H1 (cell line): Measurements from ENCODE around the gene LRIT2. TPM values are rescaled to one million over a fixed set of nuclear protein-coding genes. Genes with fewer than 3 reads are reported as not detected.

Experiments
- CTCF ChIA-PET: fragments of 300-600 bp; sonication (Branson Sonifier 250); formaldehyde crosslinking; loops from one replicate; lab custom pipeline; 2021; ENCODE audit not compliant: partially characterized antibody; lab: Charles Lee
- POLR2A ChIA-PET: fragments of 300-600 bp; sonication (Branson Sonifier 250); formaldehyde crosslinking; loops from one replicate; lab custom pipeline; 2021; ENCODE audit warnings: inconsistent platforms; ENCODE audit not compliant: partially characterized antibody; lab: Charles Lee
- DNase-seq, 2 experiments: peaks; one replicate each; pipeline versions ENCODE4 v3.0.0 to v3.0.0-alpha.2; 2010 to 2022; ENCODE audit warnings: low spot score in 2 of 2, low read depth in 1 of 2, mixed read lengths in 1 of 2
- FAIRE-seq: peaks from 2 replicates; lab custom pipeline; 2011; peaks lifted over from hg19 to GRCh38; lab: Jason Lieb, UNC
- H2AFZ ChIP-seq: 2 replicates; pipeline ENCODE4 v1.8.1; 2012; ENCODE audit warnings: low read length, inconsistent platforms
- H2AK5ac ChIP-seq: 2 replicates; pipeline ENCODE4 v1.6.1; 2013; ENCODE audit warnings: low read depth, low read length
- H2BK120ac ChIP-seq: replicated peaks from 2 replicates; pipeline ENCODE3; 2013; ENCODE audit warnings: low read depth, low read length, inconsistent platforms
- H2BK12ac ChIP-seq: 2 replicates; pipeline ENCODE4 v1.6.1; 2013; ENCODE audit warnings: low read depth, low read length
- H2BK15ac ChIP-seq: 2 replicates; pipeline ENCODE4 v1.6.1; 2013; ENCODE audit warnings: low read length
- H2BK20ac ChIP-seq: 2 replicates; pipeline ENCODE4 v1.6.1; 2013; ENCODE audit warnings: low read length
- H2BK5ac ChIP-seq: 2 replicates; pipeline ENCODE4 v1.6.1; 2013; ENCODE audit warnings: low read depth, low read length
- H3K14ac ChIP-seq: 2 replicates; pipeline ENCODE4 v1.6.1; 2013; ENCODE audit warnings: inconsistent platforms; ENCODE audit not compliant: insufficient read length
- H3K18ac ChIP-seq: 2 replicates; pipeline ENCODE4 v1.6.1; 2013; ENCODE audit warnings: low read length; ENCODE audit errors: extremely low read depth
- H3K23ac ChIP-seq: 2 replicates; pipeline ENCODE4 v1.6.1; 2013; ENCODE audit warnings: inconsistent platforms; ENCODE audit not compliant: insufficient read length
- H3K23me2 ChIP-seq: 2 replicates; pipeline ENCODE4 v1.6.1; 2013; ENCODE audit warnings: low read depth, low read length
- H3K27ac ChIP-seq: 2 replicates; pipeline ENCODE4 v1.6.1; 2011; ENCODE audit warnings: low read depth, low read length, inconsistent platforms
- H3K27me3 ChIP-seq, 4 experiments: replicated peaks in 1 of 4; 1 replicate in 1 of 4; 2 replicates in 3 of 4; pipeline versions ENCODE4 v1.6.1 to v1.8.1; 2011 to 2013; ENCODE audit warnings: low read length in 3 of 4, mild to moderate bottlenecking in 3 of 4, inconsistent platforms in 2 of 4, mixed read lengths in 2 of 4, moderate library complexity in 1 of 4; ENCODE audit not compliant: control insufficient read depth in 3 of 4, insufficient read depth in 3 of 4; ENCODE audit errors: extremely low read depth in 1 of 4
- H3K36me3 ChIP-seq, 4 experiments: 2 replicates each; pipeline versions ENCODE4 v1.6.1 to v1.8.1; 2011 to 2013; ENCODE audit warnings: mild to moderate bottlenecking in 4 of 4, low read length in 3 of 4, moderate library complexity in 2 of 4, control low read depth in 1 of 4, inconsistent platforms in 1 of 4; ENCODE audit not compliant: insufficient read depth in 4 of 4, control insufficient read depth in 2 of 4
- H3K4ac ChIP-seq: replicated peaks from 2 replicates; pipeline ENCODE3; 2013; ENCODE audit warnings: low read length, low read depth, mixed read lengths, inconsistent platforms; ENCODE audit not compliant: insufficient read length
- H3K4me1 ChIP-seq, 4 experiments: replicated peaks in 1 of 4; 1 replicate in 1 of 4; 2 replicates in 3 of 4; pipeline versions ENCODE4 v1.6.1 to v1.8.1; 2011 to 2013; ENCODE audit warnings: low read length in 3 of 4, inconsistent platforms in 2 of 4, mixed read lengths in 1 of 4; ENCODE audit not compliant: insufficient read depth in 4 of 4, control insufficient read depth in 3 of 4
- H3K4me2 ChIP-seq, 2 experiments: 2 replicates each; pipeline versions ENCODE4 v1.6.1 to v1.8.1; 2011 to 2013; ENCODE audit warnings: low read depth in 2 of 2, low read length in 2 of 2, control low read depth in 1 of 2, inconsistent platforms in 1 of 2, mild to moderate bottlenecking in 1 of 2; ENCODE audit not compliant: insufficient read depth in 1 of 2
- H3K4me3 ChIP-seq, 4 experiments: fragments of 200-600, 300-600 bp in 1 of 4; sonication (generic), shearing (Covaris generic), sonication (Bioruptor Twin) in 1 of 4; 2 replicates each; pipeline versions ENCODE4 v1.5.1 to v1.8.1; 2011 to 2016; ENCODE audit warnings: low read length in 4 of 4, low read depth in 3 of 4, control low read depth in 2 of 4, inconsistent platforms in 2 of 4, mild to moderate bottlenecking in 2 of 4, mixed read lengths in 1 of 4, moderate library complexity in 1 of 4; ENCODE audit not compliant: insufficient read depth in 2 of 4; ENCODE audit errors: extremely low read depth in 1 of 4
- H3K56ac ChIP-seq: replicated peaks from 2 replicates; pipeline ENCODE3; 2013; ENCODE audit warnings: low read depth, mild to moderate bottlenecking, mixed read lengths, low read length, inconsistent platforms; ENCODE audit not compliant: insufficient read length
- H3K79me1 ChIP-seq: 2 replicates; pipeline ENCODE4 v1.6.1; 2013; ENCODE audit warnings: low read depth, low read length, control low read depth
- H3K79me2 ChIP-seq, 2 experiments: 2 replicates each; pipeline versions ENCODE4 v1.6.1 to v1.8.1; 2012 to 2013; ENCODE audit warnings: low read length in 2 of 2, mild to moderate bottlenecking in 2 of 2, inconsistent platforms in 1 of 2; ENCODE audit not compliant: insufficient read depth in 2 of 2, control insufficient read depth in 1 of 2
- H3K9ac ChIP-seq, 4 experiments: replicated peaks in 1 of 4; 1 replicate in 1 of 4; 2 replicates in 3 of 4; pipeline versions ENCODE4 v1.6.1 to v1.8.1; 2011 to 2013; ENCODE audit warnings: low read depth in 3 of 4, low read length in 3 of 4, control low read depth in 2 of 4, mild to moderate bottlenecking in 2 of 4, moderate library complexity in 2 of 4, inconsistent platforms in 1 of 4; ENCODE audit errors: extremely low read depth in 1 of 4
- H3K9me3 ChIP-seq, 2 experiments: 2 replicates each; pipeline versions ENCODE4 v1.6.1 to v1.8.1; 2012 to 2013; ENCODE audit warnings: mild to moderate bottlenecking in 2 of 2, moderate library complexity in 2 of 2, control low read depth in 1 of 2, inconsistent platforms in 1 of 2, low read depth in 1 of 2, low read length in 1 of 2, mixed read lengths in 1 of 2; ENCODE audit not compliant: insufficient read depth in 2 of 2
- H4K20me1 ChIP-seq, 2 experiments: replicated peaks in 1 of 2; 2 replicates each; pipeline versions ENCODE3 to v1.8.1; 2011 to 2013; ENCODE audit warnings: inconsistent platforms in 2 of 2, low read length in 2 of 2, mild to moderate bottlenecking in 1 of 2; ENCODE audit not compliant: insufficient read depth in 2 of 2, control insufficient read depth in 1 of 2
- H4K5ac ChIP-seq: 2 replicates; pipeline ENCODE4 v1.6.1; 2013; ENCODE audit warnings: low read length, low read depth, mixed read lengths, inconsistent platforms; ENCODE audit not compliant: insufficient read length
- H4K8ac ChIP-seq: 2 replicates; pipeline ENCODE4 v1.8.0; 2013; ENCODE audit warnings: mild to moderate bottlenecking, moderate library complexity, low read length, inconsistent platforms; ENCODE audit not compliant: insufficient read depth; ENCODE audit errors: extremely low read depth
- H4K91ac ChIP-seq: replicated peaks from 2 replicates; pipeline ENCODE3; 2013; ENCODE audit warnings: low read length, mixed read lengths, inconsistent platforms; ENCODE audit not compliant: insufficient read length
- BACH1 ChIP-seq: IDR thresholded peaks from 2 replicates; pipeline ENCODE4 v1.6.1; 2012; ENCODE audit warnings: low read length, improper control_type of control experiment
- CBX5 ChIP-seq: fragments of 300-800, 300-1000 bp; sonication (generic); IDR thresholded peaks from 2 replicates; pipeline ENCODE4 v1.7.1; 2016; ENCODE audit warnings: antibody characterized with exemption, low read length, low read depth
- FOSL1 ChIP-seq: IDR thresholded peaks from 2 replicates; pipeline ENCODE4 v1.6.1; 2011; ENCODE audit warnings: mild to moderate bottlenecking, low read depth, low read length, moderate library complexity; ENCODE audit not compliant: insufficient read depth
- YY1 ChIP-seq: IDR thresholded peaks from 2 replicates; pipeline ENCODE4 v1.6.1; 2011; ENCODE audit warnings: low read depth, mild to moderate bottlenecking, low read length
- WGBS, 2 experiments: shearing (Covaris generic) in 1 of 2; methylation state at CpG; one replicate each; pipeline versions ENCODE4 v1.1.6 to v1.1.7; 2013 to 2015; ENCODE audit warnings: low lambda C conversion rate in 2 of 2, mixed read lengths in 2 of 2, inconsistent platforms in 1 of 2, low coverage in 1 of 2, missing lambda C conversion rate in 1 of 2; ENCODE audit not compliant: insufficient replicate concordance in 2 of 2, insufficient coverage in 1 of 2, insufficient read length in 1 of 2; ENCODE audit errors: extremely low coverage in 1 of 2, missing lambda C conversion rate in 1 of 2; 5-methylcytosine and 5-hydroxymethylcytosine counted together
- polyA plus RNA-seq, 7 experiments: library from polyadenylated mRNA; depleted of rRNA in 3 of 7; stranded (reverse) in 5 of 7; unstranded in 2 of 7; fragments of >200 nt in 5 of 7; fragments of 200-250 nt in 2 of 7; gene quantifications; 1 replicate in 5 of 7; 2 replicates in 1 of 7; 4 replicates in 1 of 7; pipeline versions ENCODE4 v1.2.1 to v1.2.3, GENCODE V29; 2011 to 2013; ENCODE audit warnings: missing spikeins in 2 of 7, mixed read lengths in 2 of 7
- total RNA-seq: library from RNA; stranded (reverse); fragmentation: NEBNext Ultra II Directional; extraction: Animal tissue kit (Norgen Biotek cat#: 25700); gene quantifications from 2 replicates; pipeline ENCODE4 v1.2.1, GENCODE V29; 2021

The LRIT2 gene
- total and polyA plus RNA-seq, 2 of the 8 experiments (the other 6 are each of a cell fraction or from before 2014, with no cell fraction given): not detected

- no peak overlapping the region for H2BK15ac ChIP-seq
- H3K56ac ChIP-seq: no peak overlapping the region
- H2BK12ac ChIP-seq: no peak overlapping the region
- no peak overlapping the region for H4K8ac ChIP-seq
- DNase-seq (no peak), FAIRE-seq (no peak)
- CTCF ChIA-PET: interaction anchor here (0.6 to 2.8 kb wide), 10 partner anchors 13 to 654 kb away, joined by 3 to 17 read pairs (median 4); no protein-coding TSS in a partner anchor
- no peaks in the 10 kb centered on the region; a peak in 1 of 8 replicates for H3K36me3 ChIP-seq
- H3K14ac ChIP-seq: no peak overlapping the region
- no peak overlapping the region for H3K4ac ChIP-seq
- H2BK5ac ChIP-seq: no peak overlapping the region
- no peak overlapping the region for H3K18ac ChIP-seq
- no peaks in the 10 kb centered on the region for H3K9me3 ChIP-seq
- no peak overlapping the region for H2BK120ac ChIP-seq
- no peak overlapping the region for H2BK20ac ChIP-seq
- H3K27me3 ChIP-seq: peaks cover 0 to 9% (median 7%) of the 10 kb centered on the region in 4 experiments; a peak in 6 of 7 replicates
- H3K27ac ChIP-seq: no peak overlapping the region
- no peak overlapping the region for H4K5ac ChIP-seq
- H2AK5ac ChIP-seq: no peak overlapping the region
- no peak overlapping the region for H2AFZ ChIP-seq
- H3K9ac ChIP-seq: no peak overlapping the region
- 91% methylated on average over 3 of the region's 3 CpGs; no CpG with 5 or more reads in 1 of the 2 experiments for WGBS, 2 experiments
- H4K20me1 ChIP-seq: peaks cover 0 to 8% of the 10 kb centered on the region in 2 experiments
- peaks cover 10% of the 10 kb centered on the region; the same call in 1 of the 2 replicates for H3K23me2 ChIP-seq
- no peak overlapping the region for H3K4me2 ChIP-seq
- peaks cover 4% of the 10 kb centered on the region; the same call in 1 of the 2 replicates for H3K79me1 ChIP-seq
- no peaks in the 10 kb centered on the region for H3K79me2 ChIP-seq
- H3K4me1 ChIP-seq: no peaks in the 10 kb centered on the region
- H3K4me3 ChIP-seq: no peak overlapping the region
- no peak overlapping the region for H4K91ac ChIP-seq
- POLR2A ChIA-PET: no interaction called here
- H3K23ac ChIP-seq: no peak overlapping the region
- TF ChIP-seq YY1 (no peak), CBX5 (no peak), BACH1 (no peak), FOSL1 (no peak)
These were observed 36.5 kb downstream of the LRIT2 start for GRCh38 chr10:84188815-84189214.
